HTERT RPE-1 (cell line): ENCODE data around the gene VAV3.
"Not testable (repeated sequence)": the region's sequence is repeated elsewhere in the genome, so short reads cannot be mapped to it uniquely, and the experiment has no call there.

ENCODE experiments used
- in situ Hi-C: fragments of 300-500 bp; cut with MboI; formaldehyde crosslinking; loops from 4 replicates; pipeline ENCODE4 v1.14.3; 2020; ENCODE audit warnings: low sequenced_read_pairs

Gene VAV3

GRCh38 chr1:107661158-107661557 is 303.8 kb downstream of the VAV3 start:
- in situ Hi-C loops = no loop called here

GRCh38 chr1:107659961-107660360 is 305.0 kb downstream of the VAV3 start:
- in situ Hi-C loops = no loop called here

- in situ Hi-C loops = no loop called here
These were observed 307.6 kb downstream of the VAV3 start for GRCh38 chr1:107657356-107657755.

GRCh38 chr1:107653765-107654164 is 311.2 kb downstream of the VAV3 start:
- in situ Hi-C loops = no loop called here

- in situ Hi-C loops = no loop called here
These were observed 312.0 kb downstream of the VAV3 start for GRCh38 chr1:107653005-107653404.

- in situ Hi-C loops = not testable (repeated sequence)
These were observed 314.2 kb downstream of the VAV3 start for GRCh38 chr1:107650825-107651224.

- in situ Hi-C loops = no loop called here
These were observed 316.0 kb downstream of the VAV3 start for GRCh38 chr1:107649023-107649422.

- in situ Hi-C loops = no loop called here
These were observed 316.9 kb downstream of the VAV3 start for GRCh38 chr1:107648071-107648470.

GRCh38 chr1:107647012-107647411 is 318.0 kb downstream of the VAV3 start:
- in situ Hi-C loops = no loop called here

- in situ Hi-C loops = no loop called here
These were observed 321.2 kb downstream of the VAV3 start for GRCh38 chr1:107643766-107644165.

- in situ Hi-C loops = no loop called here
These were observed 324.8 kb downstream of the VAV3 start for GRCh38 chr1:107640207-107640606.

- in situ Hi-C loops = no loop called here
These were observed 327.9 kb downstream of the VAV3 start for GRCh38 chr1:107637101-107637500.

- in situ Hi-C loops = no loop called here
These were observed 331.4 kb downstream of the VAV3 start for GRCh38 chr1:107633596-107633995.

- in situ Hi-C loops = no loop called here
These were observed 338.7 kb downstream of the VAV3 start for GRCh38 chr1:107626073-107626796.

GRCh38 chr1:107625405-107626029 is 339.5 kb downstream of the VAV3 start:
- in situ Hi-C loops = no loop called here

- in situ Hi-C loops = no loop called here
These were observed 341.5 kb downstream of the VAV3 start for GRCh38 chr1:107623431-107623830.

- in situ Hi-C loops = no loop called here
These were observed 342.0 kb downstream of the VAV3 start for GRCh38 chr1:107622966-107623365.

GRCh38 chr1:107622535-107622934 is 342.4 kb downstream of the VAV3 start:
- in situ Hi-C loops = no loop called here

GRCh38 chr1:107620753-107621152 is 344.2 kb downstream of the VAV3 start:
- in situ Hi-C loops = no loop called here

- in situ Hi-C loops = no loop called here
These were observed 346.4 kb downstream of the VAV3 start for GRCh38 chr1:107618539-107618938.

- in situ Hi-C loops = no loop called here
These were observed 347.1 kb downstream of the VAV3 start for GRCh38 chr1:107617921-107618320.

GRCh38 chr1:107617456-107617855 is 347.5 kb downstream of the VAV3 start:
- in situ Hi-C loops = no loop called here

- in situ Hi-C loops = no loop called here
These were observed 355.2 kb downstream of the VAV3 start for GRCh38 chr1:107609808-107610207.
